HG02938 (cell line): ENCODE data around the gene ADGB.
A peak's percentile ranks its signal among the peaks of the same experiment; 100 is the strongest.
"Not testable (repeated sequence)": the region's sequence is repeated elsewhere in the genome, so short reads cannot be mapped to it uniquely, and the experiment has no call there.

Experiments used
- ATAC-seq: cut with Tn5 transposase; IDR thresholded peaks from one replicate; pipeline ENCODE4 v1.9.1; 2021; ENCODE audit warnings: mild to moderate bottlenecking, moderate library complexity; ENCODE audit not compliant: unreplicated experiment

ADGB gene

DNA sequence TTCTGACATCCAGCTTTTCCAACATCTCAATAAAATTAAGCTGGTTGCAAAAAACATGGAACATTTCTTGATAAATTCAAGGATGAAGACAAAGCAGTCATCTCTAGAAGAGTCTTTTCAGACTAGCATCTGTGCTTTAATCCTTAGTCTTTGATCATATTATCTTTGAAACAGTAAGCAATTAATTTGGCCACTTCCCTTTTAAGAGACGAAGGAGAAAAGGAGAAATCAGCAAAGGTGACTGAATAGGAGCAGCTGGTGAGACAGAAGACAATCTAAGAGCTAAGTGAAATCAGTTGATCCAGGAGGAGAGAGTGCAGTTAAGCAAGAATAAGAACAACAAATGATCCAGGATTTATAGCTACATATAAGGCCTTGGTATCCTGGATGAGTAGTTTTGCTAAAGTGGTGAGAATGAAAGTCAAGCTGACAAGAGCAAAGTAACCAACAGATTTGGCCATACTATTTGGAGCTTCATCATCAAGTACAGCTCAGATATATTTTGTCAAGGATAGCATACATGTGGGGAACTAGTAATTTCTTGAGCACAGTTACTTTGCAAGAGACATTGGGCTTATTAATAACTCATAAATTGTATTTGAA is 215.5 kb downstream of the ADGB start:
- no peak for ATAC-seq

- ATAC-seq = not testable (repeated sequence)
These were observed 217.0 kb downstream of the ADGB start for GRCh38 chr6:146815511-146816462.

DNA sequence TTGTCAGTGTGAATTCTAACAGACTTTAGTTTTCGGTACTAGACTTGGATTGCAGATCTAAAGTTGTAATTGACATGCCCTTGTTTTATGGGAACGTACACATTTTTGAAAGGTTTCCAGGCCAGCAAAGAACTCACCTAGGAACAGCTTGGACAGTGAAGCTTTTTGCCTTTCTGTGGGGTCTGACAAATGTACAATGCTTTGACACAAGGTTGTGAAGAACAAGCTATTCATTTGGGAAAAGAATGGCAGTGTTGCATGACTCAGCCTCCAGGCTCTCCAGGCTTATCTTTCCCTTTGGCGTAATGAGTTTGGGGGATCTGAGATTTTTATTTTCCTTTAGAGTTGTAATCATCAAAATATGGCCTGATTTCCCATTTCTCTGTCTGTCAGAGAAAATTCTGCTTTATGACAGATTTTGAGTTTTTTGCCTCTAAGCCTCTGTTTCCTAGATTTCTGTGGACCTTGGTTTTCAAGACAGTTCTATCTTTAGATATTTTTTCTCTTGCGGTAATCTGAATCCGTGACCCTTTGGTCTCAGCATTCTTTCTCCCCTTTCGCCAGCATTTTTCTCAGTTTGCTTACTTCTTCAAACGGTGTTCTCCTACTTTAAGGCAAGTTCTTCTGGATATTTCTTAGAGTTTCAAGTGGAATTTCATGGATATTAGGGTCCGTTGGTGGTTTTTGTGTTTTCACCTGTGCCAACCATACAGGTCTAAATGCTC is 221.0 kb downstream of the ADGB start:
- ATAC-seq = no peak

DNA sequence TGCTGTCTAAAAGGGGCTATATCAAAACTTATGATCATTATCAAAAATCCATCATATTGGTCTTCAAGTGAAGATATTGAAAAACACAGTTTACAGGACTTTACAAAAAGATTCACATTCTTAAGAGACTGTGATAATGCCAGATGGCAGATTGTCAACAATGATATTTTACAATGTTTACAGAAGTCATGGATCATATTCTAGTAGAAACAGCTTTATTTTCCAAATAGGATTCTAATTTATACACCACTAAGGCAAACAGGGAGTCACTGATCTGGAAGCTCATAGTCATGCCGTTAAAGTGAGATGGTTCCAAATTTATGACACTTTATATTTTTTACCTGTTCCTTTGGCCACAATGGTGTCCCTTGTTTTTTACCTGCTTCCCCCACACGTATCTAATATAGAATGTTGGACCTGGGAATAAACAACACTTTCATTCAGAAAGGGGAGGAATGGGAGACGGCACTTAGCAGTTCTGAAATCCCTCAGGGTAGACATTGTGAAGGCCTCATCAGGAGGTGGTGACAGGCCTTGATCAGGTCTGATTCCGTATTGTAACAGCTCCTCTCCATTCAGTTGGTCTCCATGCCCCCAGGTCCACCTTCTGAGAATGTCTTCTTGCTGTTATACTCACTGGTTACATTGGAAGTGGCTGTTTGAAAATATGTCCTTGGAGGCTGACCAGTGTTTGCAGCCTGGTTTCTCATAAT is 228.6 kb downstream of the ADGB start:
- no peak for ATAC-seq

DNA sequence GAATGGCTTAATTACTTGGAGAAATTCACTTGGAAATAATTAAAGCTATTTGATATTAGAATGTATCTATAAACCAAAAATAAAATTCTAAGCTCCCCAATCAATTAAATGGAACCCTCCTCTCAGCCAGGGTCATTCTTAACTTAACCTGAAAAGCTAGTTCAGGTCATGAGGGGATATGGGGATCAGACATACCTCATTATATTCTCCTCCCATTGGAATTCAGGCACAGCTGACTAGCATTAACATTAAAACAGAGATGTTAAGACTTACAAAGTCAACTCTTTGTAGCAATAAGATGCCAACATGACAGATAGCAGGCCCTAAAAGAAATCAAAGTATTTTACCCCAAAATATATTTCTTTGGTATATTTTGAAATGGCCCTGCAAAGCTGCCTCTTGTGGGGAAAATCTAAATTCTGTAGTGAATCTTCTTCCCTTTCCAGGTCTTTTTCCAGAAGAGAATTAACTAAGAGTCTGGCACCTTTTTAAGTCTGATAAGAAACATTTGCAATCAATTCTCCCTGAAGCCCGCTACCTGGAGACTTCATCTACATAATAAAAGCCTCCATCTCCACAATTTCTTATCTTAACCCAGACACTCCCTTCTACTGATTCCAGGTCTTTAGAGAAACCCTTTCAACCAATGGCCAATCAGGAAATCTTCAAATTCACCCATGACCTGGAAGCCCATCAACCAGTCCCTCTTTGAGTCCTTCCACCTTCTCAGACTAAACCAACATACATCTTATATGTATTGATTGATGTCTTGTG is 231.2 kb downstream of the ADGB start:
- ATAC-seq = no peak

GRCh38 chr6:146833157-146833556 is 234.4 kb downstream of the ADGB start:
- ATAC-seq = no peak

- ATAC-seq = no peak
These were observed 241.4 kb downstream of the ADGB start for GRCh38 chr6:146840216-146840615.

DNA sequence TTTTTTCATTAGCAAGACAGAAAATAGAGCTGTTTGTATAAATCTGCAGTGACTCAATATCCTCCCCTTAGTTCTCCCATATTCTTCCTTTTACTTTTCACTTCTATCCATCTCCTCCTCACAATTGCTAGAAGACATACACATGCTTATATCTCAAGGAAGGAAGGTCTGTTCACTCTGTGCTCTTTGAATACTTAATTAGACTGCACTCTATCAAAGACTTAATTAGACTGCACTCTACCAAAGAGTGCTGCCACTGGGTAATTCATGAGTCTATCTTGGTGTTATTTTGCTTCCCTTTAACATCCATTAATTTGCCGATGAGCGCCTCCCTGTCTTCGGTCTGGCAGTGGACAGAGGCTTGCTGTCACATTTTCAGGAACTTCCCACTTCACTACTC is 241.9 kb downstream of the ADGB start:
- ATAC-seq = no peak

DNA sequence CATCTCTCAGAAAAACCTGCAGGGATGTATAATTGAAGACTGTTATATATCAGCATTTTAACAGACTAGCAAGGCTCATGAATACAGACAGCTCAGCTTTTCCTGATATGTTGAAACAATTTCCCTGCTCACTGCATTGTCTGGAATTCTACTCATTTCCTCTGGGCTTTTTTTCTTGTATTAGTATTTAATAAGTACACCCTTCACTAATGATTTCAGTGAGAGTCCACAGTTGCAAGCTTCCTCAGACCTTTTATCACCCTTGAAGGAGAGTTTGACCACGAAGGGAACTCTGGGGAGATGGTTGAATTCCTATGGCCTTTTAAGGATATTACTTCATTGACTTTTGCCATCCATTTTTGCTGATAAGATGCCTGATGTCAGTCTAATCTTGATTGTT is 248.7 kb downstream of the ADGB start:
- ATAC-seq = no peak

GRCh38 chr6:146850238-146850896 is 251.6 kb downstream of the ADGB start:
- no peak for ATAC-seq

DNA sequence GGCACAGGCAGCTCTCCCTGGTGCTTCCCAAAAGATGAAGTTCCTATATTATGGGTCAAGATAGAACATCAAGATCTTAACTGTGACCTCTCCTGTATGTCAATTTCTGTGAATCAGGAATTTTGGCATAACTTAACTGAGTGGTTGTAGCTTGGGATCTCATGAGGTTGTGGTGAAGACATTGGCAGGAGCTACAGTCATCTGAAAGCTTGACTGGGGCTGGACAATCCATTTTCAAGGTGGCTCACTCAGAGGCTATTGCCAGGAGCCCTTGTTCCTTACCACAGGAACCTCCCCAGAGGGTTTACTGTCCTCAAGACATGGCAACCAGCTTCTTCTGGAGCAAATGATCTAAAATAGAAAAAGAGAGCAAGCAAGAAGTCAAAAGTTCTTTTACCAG is 252.2 kb downstream of the ADGB start:
- no peak for ATAC-seq

DNA sequence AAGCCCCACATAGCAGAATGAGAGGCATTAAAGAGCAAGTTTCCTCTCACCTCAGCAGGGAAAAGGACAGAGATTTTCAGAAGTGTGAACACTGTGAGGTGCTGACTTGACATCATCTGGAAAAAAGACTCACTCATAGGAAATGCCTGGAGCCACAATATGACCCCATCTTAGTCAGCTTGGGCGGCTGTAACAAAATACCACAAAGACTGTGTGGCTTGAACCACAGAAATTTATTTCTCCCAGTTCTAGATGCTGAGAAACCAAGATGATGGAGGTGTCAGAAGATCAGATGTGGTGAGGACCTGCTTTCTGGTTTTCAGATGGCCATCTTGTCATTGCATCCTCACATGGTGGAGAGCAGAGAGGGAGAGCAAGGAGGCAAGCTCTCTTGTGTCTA is 253.1 kb downstream of the ADGB start:
- no peak for ATAC-seq

GRCh38 chr6:146854521-146855255 is 255.9 kb downstream of the ADGB start:
- not testable (repeated sequence) for ATAC-seq

GRCh38 chr6:146855889-146856288 is 257.1 kb downstream of the ADGB start:
- ATAC-seq = no peak

DNA sequence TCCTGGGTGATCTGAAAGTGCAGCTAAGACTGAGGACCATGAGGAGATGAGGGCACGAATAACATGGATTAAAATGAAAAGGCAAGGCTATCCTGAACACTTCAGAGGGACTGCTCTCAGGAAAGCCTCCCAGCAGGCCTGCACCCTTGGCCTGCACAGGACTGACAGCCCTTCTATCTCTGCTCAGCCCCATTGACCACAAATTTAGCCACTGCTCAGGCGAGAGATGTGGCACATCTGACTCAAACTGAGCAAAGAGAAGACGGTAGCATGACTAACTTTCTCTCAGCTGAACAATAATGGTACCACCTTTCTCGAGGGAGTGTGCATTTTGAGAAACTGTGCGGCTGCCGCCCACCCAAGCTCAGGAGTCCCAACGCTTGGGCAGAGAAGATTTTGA is 257.5 kb downstream of the ADGB start:
- ATAC-seq = peak; percentile 29

DNA sequence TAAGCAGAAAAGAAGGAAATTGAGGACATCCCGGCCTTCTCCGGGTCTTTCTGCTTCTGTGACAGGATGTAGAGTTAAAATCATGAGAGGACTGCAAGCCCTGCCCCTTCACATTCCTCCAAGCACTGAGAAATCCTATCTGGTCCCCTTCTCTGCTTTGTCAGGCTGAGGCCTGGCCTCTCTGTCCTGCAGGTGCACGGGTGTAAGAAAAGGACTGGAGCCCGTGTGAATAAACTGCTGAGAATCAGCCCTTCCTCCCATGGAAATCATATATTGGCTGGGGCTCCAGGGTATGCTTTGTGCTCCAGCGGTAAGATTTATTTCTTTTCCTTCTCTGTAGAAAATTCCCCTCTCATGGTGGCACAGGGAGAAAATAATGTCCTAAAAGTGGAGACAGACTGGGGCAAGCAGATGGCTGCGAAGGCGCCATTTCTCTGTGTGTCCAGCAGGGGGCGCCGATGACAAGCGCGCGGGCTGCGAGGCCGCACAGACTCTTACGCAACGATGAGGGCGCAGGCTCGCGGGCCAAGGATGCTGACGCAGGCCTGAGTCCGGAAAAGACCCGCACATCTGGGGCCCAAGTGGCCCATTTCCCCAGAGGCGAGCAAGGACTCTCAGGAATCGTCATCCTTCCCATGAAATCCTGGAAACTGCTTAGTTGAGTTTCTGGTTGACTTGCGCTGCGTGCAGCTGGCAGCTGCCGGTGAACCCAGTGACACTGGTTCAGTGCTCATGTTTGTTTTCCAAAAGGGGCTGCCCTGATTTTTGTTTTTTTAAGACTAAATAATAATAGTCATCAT is 258.6 kb downstream of the ADGB start:
- ATAC-seq = peak; percentile 94

- peak; percentile 22 for ATAC-seq
These were observed 259.2 kb downstream of the ADGB start for GRCh38 chr6:146857980-146858347.

DNA sequence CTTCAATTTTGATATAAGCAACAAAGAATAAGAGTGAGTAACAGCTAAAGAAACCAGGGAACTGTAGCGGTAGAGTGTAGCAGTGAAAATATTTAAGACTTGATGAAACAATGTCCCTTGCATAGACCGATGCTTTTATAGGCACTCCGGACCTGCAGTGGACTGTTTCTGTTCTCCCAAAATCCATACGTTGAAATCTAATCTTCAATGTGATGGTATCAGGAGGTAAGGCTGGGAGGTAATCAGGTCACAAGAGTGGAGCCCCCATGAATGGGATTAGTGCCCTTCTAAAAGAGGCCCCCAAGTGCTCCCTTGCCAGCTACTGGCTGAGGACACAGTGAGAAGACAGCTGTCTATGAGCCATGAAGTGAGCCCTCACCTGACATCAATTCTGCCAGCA is 260.4 kb downstream of the ADGB start:
- ATAC-seq = no peak
